ENCODE measurements around the gene VSNL1.

- TF ChIP-seq CTCF (IDR thresholded peaks at IDR 0.05), result no peak
- TF ChIP-seq EZH2 (IDR thresholded peaks at IDR 0.05; ENCODE audit: borderline replicate concordance, insufficient read depth, low read depth, low read length, poor library complexity, severe bottlenecking), result no peak
These were observed 10.7 kb upstream of the VSNL1 start for GRCh38 chr2:17529771-17530170.

All from B cell (primary cell).